PC-3 (cell line): ENCODE data around the gene JUNB.

Experiments used
- CTCF ChIP-seq: fragments of 300-600 bp; sonication (generic); conservative IDR thresholded peaks from 2 replicates; pipeline ENCODE4 v1.5.1; 2017; ENCODE audit warnings: antibody characterized with exemption, low read depth, mild to moderate bottlenecking, low read length
- EZH2 ChIP-seq: fragments of 300-600 bp; sonication (generic); IDR thresholded peaks from one replicate; pipeline ENCODE4 v1.6.1; 2017; ENCODE audit warnings: antibody characterized with exemption, mild to moderate bottlenecking, low read length; ENCODE audit not compliant: unreplicated experiment
- EZH2phosphoT487 ChIP-seq: fragments of 300-600 bp; sonication (generic); IDR thresholded peaks from 2 replicates; pipeline ENCODE4 v1.6.1; 2018; ENCODE audit warnings: mild to moderate bottlenecking, antibody characterized with exemption, low read length, borderline replicate concordance

GRCh38 chr19:12757544-12758274 is 33.6 kb upstream of the JUNB start:
- TF ChIP-seq CTCF, result peak; percentile 97
- TF ChIP-seq EZH2, result no peak
- no peak for TF ChIP-seq EZH2phosphoT487
